Adipose tissue (tissue), 3 donors: ENCODE measurements around the gene ATXN2. TPM values are rescaled to one million over a fixed set of nuclear protein-coding genes. Genes with fewer than 3 reads are reported as not detected.
A peak's percentile ranks its signal among the peaks of the same experiment; 100 is the strongest.
"Not testable (repeated sequence)": the region's sequence is repeated elsewhere in the genome, so short reads cannot be mapped to it uniquely, and the experiment has no call there.

Source experiments
- H3K27ac ChIP-seq: one replicate; pipeline ENCODE4 v1.5.1; 2013; ENCODE audit warnings: low read depth, low read length
- WGBS, 3 donors: extraction: QIAGEN DNeasy Blood & Tissue Kit; methylation state at CpG; one replicate each; pipeline ENCODE4 v1.1.7; 2013; 5-methylcytosine and 5-hydroxymethylcytosine counted together
- polyA plus RNA-seq, 3 donors: library from polyadenylated mRNA; stranded (reverse); fragments of 200-250 nt; gene quantifications; one replicate each; pipeline ENCODE4 v1.2.3, GENCODE V29; 2013
- donor health status: healthy with polysubstance abuse.
- donor health status: Bipolar disorder and iron deficiency.
- donor health status: healthy.

ATXN2 gene
- polyA plus RNA-seq, 3 donors = 10.6 to 24.7 (median 19.9) TPM

GRCh38 chr12:111605911-111606766 is 7.0 kb upstream of the ATXN2 start:
- 83 to 87% (median 84%) methylated on average over 7 of the region's 7 CpGs for WGBS, 3 donors
- H3K27ac ChIP-seq = no peak overlapping the region

GRCh38 chr12:111602857-111603256 is 3.7 kb upstream of the ATXN2 start:
- 94 to 96% (median 95%) methylated on average over 11 of the region's 11 CpGs for WGBS, 3 donors
- H3K27ac ChIP-seq = not testable (repeated sequence)

- WGBS, 3 donors = 95 to 98% (median 98%) methylated on average over 2 of the region's 2 CpGs
- H3K27ac ChIP-seq = no peak overlapping the region
Observed at GRCh38 chr12:111602348-111602747, 3.2 kb upstream of the ATXN2 start.

DNA sequence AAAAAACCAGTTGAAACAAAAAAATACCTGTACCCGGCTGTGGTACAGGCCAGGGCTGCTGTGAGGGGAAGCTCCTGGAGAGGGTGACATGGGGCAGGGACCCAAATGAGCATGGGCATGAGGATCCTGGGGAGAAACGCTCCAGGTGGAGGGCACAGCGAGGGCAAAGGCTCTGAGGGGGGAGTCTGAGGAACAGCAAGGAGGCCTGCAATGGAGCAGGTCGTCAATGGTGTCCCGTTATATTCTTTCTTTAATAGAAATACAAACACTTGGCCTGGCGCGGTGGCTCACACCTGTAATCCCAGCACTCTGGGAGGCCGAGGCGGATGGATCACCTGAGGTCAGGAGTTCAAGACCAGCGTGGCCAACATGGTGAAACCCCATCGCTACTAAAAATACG is 1.9 kb upstream of the ATXN2 start:
- WGBS, 3 donors = 90 to 98% (median 91%) methylated on average over 12 of the region's 12 CpGs
- H3K27ac ChIP-seq = not testable (repeated sequence)

DNA sequence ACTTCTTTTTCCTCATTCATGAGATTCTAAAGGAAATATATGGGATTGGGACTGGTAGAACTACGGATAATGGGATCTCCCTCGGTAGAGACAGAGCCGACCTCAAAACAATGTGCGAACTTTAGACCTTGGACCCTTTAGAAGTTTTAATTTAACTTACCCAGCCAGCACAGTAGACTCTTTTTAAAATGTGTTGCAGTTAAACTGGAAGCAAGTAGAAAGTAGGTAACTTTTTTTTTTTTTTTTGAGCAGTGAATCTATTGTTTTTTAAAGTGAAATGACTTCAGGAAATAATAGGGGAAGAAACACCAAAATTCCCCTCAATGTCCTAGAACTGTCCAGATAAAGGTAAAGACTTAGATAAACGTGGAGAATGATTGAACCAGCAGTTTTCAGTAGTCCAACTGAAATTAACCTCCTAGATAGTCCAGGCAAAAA is 1.1 kb upstream of the ATXN2 start:
- 4 to 7% (median 6%) methylated on average over 5 of the region's 5 CpGs for WGBS, 3 donors
- H3K27ac ChIP-seq = no peak overlapping the region

DNA sequence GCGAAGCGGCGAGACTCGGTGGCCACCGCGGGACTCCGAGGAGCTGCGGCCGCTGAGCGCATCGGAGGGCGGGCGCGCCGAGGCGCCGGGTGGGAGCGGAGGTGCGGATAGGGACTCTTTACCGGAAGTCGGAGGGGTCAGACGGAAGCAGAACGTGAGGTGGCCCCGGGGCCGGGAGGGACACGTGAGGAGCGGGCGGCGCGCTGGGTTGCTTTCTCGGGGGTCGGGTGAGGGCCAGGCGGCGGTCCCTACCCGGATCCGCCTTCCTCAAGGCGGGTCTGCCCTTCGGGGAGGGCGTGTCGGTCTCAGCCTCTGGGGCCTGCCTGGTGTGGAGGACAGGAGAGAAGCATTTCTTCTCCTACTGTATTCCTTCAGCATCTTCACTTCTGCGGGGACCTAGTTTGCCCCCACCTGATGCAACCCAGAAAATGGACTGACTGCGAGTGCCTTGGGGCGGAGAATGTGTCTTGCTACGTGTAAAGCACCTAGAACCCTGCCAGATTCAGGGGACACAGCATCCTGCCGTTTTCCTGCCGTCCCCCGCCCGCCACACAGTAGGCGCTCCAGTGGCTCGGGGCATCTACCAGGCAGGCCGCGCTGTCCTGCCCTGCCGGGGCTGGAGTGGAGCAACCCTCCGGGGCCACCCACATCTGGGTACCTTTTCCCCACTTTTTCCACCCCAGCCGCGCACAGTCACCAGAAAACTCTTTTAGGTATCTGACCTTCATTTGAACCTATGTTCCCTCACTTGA is 514 bp upstream of the ATXN2 start:
- H3K27ac ChIP-seq = peak overlapping the region; percentile 71
- WGBS, 3 donors = 0 to 1% (median 1%) methylated on average over 47 to 56 of the region's 56 CpGs

DNA sequence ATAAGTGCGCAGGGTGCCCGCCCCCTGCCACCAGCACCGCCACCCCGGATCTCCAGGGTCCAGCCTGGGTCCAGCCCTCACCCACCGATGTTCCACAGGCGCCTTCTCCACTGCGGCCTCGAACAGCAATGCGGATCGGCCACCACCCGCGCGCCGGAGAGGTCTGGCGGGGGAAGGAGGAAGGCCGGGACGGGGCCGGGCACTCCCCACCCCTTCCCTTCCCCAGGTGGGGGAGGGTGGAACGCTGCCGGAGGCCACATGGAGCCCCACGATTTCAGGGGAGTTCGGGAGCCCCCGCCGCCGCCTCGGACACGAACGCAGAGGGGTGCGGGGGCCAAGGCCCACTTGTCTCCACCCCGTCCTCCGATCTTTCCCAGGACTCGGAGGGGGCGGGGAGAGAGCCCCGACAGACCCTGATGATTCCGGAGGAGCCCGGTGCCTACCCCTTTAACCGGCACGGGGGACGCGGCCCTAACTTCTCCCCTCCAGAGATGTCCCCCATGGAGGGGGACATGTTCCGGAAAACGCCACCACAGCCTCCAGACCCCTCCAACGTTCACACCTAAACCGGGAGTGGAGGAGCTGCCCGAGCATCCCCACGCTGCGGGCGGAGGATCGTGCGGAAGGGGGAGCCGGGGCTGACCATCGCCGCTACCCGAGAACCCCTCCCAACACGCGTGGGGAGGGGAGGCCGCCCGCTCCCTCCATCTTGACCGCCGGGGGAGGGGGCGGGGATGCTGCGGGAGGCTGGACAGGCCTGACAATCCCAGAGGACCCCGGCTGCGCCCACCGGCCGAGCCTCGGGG is 1.1 kb downstream of the ATXN2 start:
- WGBS, 3 donors = 0 to 1% (median 0%) methylated on average over 52 to 67 of the region's 67 CpGs

DNA sequence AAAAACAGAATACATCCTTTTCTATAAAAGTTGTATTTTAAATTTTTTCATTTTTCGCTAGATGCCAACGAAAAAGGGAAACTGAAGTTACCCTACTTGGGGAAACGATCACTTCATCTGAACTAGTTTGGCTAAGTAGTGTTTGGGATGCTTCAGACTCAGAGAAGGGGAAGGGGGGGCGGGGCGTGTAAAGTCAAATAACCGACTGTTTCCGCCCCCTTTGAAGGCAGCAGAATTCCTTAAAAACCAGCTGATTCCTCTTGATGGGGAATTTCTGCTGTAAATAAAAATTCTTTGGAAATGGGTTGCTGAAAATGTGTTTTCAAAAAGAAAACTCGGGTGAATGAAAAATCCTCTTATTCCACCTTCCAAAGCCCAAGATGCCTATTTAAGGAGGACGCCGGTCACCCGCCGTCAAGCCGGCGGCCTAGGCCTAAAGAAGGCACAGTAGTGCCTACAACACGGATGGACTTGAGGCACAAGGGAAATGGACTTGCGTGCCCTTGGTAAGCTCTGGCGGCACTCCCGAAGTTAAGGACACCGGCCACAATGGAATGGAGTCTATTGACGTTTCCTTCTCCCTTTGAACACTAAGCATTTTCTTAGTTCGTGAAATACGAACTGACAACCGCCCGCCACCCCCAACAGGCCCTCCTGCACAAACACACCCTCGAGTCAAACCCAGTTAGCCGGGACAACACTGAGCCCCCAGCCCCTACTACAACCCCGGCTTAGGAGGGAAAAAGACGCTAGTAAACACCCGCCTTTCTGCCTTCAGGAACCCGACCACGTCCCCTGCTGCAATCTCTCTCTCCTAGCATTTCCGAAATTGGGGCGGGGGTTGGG is 1.9 kb downstream of the ATXN2 start:
- H3K27ac ChIP-seq = no peak overlapping the region
- 3 to 4% (median 3%) methylated on average over 33 of the region's 33 CpGs for WGBS, 3 donors

More for the DNA sequence above, 1.1 kb downstream of the ATXN2 start:
- no peak overlapping the region for H3K27ac ChIP-seq

DNA sequence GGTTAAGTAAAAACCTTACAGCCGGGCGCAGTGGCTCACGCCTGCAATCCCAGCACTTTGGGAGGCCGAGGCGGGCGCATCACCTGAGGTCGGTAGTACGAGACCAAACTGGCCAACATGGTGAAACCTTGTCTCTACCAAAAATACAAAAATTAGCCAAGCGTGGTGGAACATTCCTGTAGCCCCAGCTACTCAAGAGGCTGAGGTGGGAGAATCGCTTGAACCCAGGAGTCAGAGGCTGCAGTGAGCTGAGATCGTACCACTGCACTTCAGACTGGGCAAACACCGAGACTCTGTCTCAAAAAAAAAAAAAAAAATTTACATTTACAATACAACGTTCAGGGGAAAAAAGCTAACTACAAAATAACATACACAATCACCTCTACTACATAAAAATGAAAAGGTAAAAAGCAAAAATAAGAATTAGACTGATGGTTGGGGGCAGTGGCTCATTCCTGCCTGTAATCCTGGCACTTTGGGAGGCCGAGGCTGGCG is 3.7 kb downstream of the ATXN2 start:
- H3K27ac ChIP-seq = not testable (repeated sequence)

GRCh38 chr12:111591399-111592010 is 7.6 kb downstream of the ATXN2 start:
- 84 to 90% (median 86%) methylated on average over 6 of the region's 6 CpGs for WGBS, 3 donors
- not testable (repeated sequence) for H3K27ac ChIP-seq

More for the DNA sequence above, 3.7 kb downstream of the ATXN2 start:
- WGBS, 3 donors = 85 to 86% (median 86%) methylated on average over 15 of the region's 15 CpGs

GRCh38 chr12:111590552-111590951 is 8.6 kb downstream of the ATXN2 start:
- WGBS, 3 donors = 82 to 93% (median 86%) methylated on average over 6 of the region's 6 CpGs
- no peak overlapping the region for H3K27ac ChIP-seq

- H3K27ac ChIP-seq = no peak overlapping the region
- 94 to 98% (median 95%) methylated on average over 9 of the region's 9 CpGs for WGBS, 3 donors
Observed at GRCh38 chr12:111589601-111590000, 9.5 kb downstream of the ATXN2 start.

DNA sequence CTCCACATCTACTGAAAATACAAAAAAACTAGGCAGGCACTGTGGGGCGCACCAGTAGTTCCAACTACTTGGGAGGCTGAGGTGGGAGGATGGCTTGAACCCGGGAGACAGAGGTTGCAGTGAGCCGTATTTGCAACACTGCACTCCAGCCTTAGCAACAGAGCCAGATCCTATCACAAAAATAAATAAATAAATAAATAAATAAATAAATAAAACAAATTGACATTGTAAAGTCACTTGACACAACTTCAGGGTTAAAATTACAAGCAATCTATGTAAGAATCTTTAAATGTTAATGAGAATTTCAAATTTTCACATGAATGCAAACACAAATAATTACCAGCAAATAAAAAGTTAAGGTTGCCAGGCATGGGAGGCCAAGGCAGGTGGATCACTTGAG is 11.1 kb downstream of the ATXN2 start:
- no peak overlapping the region for H3K27ac ChIP-seq
- WGBS, 3 donors = 88 to 95% (median 89%) methylated on average over 3 of the region's 3 CpGs

GRCh38 chr12:111586986-111587385 is 12.1 kb downstream of the ATXN2 start:
- H3K27ac ChIP-seq = no peak overlapping the region
- WGBS, 3 donors = 53 to 69% (median 68%) methylated on average over 4 of the region's 4 CpGs

DNA sequence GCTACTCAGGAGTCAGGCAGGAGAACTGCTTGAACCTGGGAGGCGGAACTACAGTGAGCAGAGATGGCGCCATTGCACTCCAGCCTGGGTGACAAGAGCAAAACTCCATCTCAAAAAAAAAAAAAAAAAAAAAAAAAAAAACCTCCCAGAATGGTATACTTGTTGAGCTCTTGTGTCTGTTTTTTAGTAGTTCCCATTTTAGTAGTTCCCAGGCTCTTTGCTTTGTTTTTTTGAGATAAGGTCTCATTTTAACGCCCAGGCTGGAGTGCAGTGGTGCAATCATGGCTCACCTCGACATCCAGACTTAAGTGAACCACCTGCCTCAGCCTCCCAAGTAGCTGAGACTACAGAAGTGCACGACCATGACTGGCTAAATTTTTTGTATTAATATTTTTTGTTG is 13.4 kb downstream of the ATXN2 start:
- WGBS, 3 donors = 78 to 92% (median 84%) methylated on average over 5 of the region's 5 CpGs
- H3K27ac ChIP-seq = no peak overlapping the region

DNA sequence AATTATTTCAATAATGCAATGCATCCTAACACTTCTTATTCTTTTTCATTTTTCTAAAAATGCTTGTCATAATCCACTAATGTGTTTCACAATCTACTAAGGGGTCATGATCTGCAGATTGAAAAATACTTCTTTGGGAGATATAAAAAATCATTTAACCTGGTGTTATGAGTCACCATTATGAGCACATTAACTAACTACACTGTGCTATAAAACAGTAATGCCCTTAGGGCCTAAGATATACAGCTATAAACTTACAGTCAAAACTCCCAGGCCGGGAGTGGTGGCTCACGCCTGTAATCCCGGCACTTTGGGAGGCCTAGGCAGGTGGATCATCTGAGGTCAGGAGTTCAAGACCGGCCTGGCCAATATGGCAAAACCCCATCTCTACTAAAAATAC is 14.2 kb downstream of the ATXN2 start:
- no peak overlapping the region for H3K27ac ChIP-seq
- WGBS, 3 donors = 73 to 81% (median 74%) methylated on average over 4 of the region's 4 CpGs

DNA sequence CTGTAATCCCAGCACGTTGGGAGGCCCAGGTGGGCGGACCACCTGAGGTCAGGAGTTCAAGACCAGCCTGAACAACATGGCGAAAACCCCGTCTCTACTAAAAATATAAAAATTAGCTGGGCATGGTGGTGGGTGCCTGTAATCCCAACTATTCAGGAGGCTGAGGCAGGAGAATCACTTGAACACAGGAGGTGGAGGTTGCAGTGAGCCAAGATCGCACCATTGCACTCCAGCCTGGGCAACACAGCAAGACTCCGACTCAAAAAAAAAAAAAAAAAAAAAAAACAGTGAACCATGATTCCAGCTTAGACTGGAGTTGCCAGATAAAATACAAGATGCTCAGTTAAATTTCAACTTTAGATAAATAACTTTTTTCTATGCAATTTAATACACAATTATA is 15.6 kb downstream of the ATXN2 start:
- WGBS, 3 donors = 94 to 99% (median 97%) methylated on average over 6 of the region's 6 CpGs

More for the DNA sequence above, 15.6 kb downstream of the ATXN2 start:
- not testable (repeated sequence) for H3K27ac ChIP-seq
